ENCODE data around the gene NRTN.

NRTN gene

DNA sequence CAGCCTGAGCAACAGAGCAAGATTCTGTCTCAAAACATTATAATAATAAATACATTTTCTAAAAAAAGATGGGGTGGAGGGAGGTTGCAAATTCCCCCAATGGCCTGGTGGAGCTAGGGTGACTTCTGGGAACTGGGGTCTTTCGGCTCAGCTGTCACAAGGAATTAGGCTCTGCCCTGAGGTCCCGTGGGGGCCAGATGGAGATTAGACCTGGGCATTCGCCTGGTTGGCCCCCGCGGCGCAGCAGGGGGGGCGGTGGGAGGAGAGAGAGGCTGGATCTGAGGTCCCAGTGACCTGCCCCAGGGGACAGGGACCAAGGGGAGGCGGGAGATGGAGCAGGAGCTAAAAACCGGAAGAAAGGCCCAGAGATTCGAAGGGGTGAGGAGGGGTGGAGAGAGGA is 19.9 kb downstream of the NRTN start:
- TF ChIP-seq, protein P1, sequence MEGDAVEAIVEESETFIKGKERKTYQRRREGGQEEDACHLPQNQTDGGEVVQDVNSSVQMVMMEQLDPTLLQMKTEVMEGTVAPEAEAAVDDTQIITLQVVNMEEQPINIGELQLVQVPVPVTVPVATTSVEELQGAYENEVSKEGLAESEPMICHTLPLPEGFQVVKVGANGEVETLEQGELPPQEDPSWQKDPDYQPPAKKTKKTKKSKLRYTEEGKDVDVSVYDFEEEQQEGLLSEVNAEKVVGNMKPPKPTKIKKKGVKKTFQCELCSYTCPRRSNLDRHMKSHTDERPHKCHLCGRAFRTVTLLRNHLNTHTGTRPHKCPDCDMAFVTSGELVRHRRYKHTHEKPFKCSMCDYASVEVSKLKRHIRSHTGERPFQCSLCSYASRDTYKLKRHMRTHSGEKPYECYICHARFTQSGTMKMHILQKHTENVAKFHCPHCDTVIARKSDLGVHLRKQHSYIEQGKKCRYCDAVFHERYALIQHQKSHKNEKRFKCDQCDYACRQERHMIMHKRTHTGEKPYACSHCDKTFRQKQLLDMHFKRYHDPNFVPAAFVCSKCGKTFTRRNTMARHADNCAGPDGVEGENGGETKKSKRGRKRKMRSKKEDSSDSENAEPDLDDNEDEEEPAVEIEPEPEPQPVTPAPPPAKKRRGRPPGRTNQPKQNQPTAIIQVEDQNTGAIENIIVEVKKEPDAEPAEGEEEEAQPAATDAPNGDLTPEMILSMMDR (IDR thresholded peaks at IDR 0.05; ENCODE audit: borderline replicate concordance, extremely low read depth, low read length, poor library complexity, severe bottlenecking): no peak
- TF ChIP-seq EZH2 (IDR thresholded peaks at IDR 0.05; ENCODE audit: borderline replicate concordance, low read depth, low read length, severe bottlenecking): no peak
- Histone ChIP-seq H3K4me2 (ENCODE audit: insufficient read depth, low read length) (no peak overlapping the region), H3K9ac (ENCODE audit: low read depth, low read length) (no peak overlapping the region), H2AFZ (ENCODE audit: low read depth, low read length) (no peak overlapping the region), H3K27me3 (ENCODE audit: insufficient read depth, low read length, poor library complexity) (peaks cover 13% of the 10 kb centered on the region), H3K79me2 (ENCODE audit: insufficient read depth, low read length) (no peaks in the 10 kb centered on the region), H4K20me1 (ENCODE audit: insufficient read depth, low read length) (peaks cover 3% of the 10 kb centered on the region), H3K4me3 (ENCODE audit: low read depth in 1 of 2, low read length in 2 of 2) (no peak overlapping the region), H3K9me3 (ENCODE audit: insufficient read depth, low read length, severe bottlenecking) (no peaks in the 10 kb centered on the region), H3K27ac (ENCODE audit: low read length) (no peak overlapping the region), H3K36me3 (ENCODE audit: insufficient read depth, low read length) (no peaks in the 10 kb centered on the region), H3K4me1 (ENCODE audit: insufficient read depth, low read length) (peaks cover 9% of the 10 kb centered on the region)
- DNase-seq (no peak), ATAC-seq (ENCODE audit: insufficient read depth, low read depth) (no peak)

DNA sequence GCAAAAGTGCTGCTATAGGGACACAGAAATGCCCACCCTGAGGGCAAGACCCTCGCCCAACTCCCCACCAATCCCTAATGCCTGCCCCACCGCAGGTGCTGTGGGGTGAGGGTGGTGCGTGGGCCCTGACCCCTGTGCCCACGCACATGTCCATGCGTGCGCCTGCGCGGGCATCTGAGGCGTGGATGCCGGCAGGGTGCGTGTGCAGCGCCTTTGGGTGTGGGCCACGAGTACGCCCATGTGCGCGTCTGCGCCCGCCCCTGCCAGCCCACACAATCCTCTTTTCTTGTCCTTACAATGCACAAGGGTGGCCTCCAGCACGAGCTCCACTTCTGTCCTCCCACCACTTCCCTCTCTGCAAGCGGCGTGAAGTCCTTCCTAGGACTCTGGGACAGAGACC is 20.3 kb downstream of the NRTN start:
- Histone ChIP-seq H3K4me3 (ENCODE audit: low read depth in 1 of 2, low read length in 2 of 2) (no peak overlapping the region), H3K4me1 (ENCODE audit: insufficient read depth, low read length) (peaks cover 9% of the 10 kb centered on the region), H3K27me3 (ENCODE audit: insufficient read depth, low read length, poor library complexity) (peaks cover 13% of the 10 kb centered on the region), H3K36me3 (ENCODE audit: insufficient read depth, low read length) (no peaks in the 10 kb centered on the region), H3K27ac (ENCODE audit: low read length) (no peak overlapping the region), H3K4me2 (ENCODE audit: insufficient read depth, low read length) (no peak overlapping the region), H3K9me3 (ENCODE audit: insufficient read depth, low read length, severe bottlenecking) (no peaks in the 10 kb centered on the region), H4K20me1 (ENCODE audit: insufficient read depth, low read length) (peaks cover 3% of the 10 kb centered on the region), H3K79me2 (ENCODE audit: insufficient read depth, low read length) (no peaks in the 10 kb centered on the region), H3K9ac (ENCODE audit: low read depth, low read length) (no peak overlapping the region), H2AFZ (ENCODE audit: low read depth, low read length) (no peak overlapping the region)
- no peak for ATAC-seq (ENCODE audit: insufficient read depth, low read depth)
- DNase-seq: no peak
- TF ChIP-seq, protein P1 (IDR thresholded peaks at IDR 0.05; ENCODE audit: borderline replicate concordance, extremely low read depth, low read length, poor library complexity, severe bottlenecking): no peak
- TF ChIP-seq EZH2 (IDR thresholded peaks at IDR 0.05; ENCODE audit: borderline replicate concordance, low read depth, low read length, severe bottlenecking): no peak

DNA sequence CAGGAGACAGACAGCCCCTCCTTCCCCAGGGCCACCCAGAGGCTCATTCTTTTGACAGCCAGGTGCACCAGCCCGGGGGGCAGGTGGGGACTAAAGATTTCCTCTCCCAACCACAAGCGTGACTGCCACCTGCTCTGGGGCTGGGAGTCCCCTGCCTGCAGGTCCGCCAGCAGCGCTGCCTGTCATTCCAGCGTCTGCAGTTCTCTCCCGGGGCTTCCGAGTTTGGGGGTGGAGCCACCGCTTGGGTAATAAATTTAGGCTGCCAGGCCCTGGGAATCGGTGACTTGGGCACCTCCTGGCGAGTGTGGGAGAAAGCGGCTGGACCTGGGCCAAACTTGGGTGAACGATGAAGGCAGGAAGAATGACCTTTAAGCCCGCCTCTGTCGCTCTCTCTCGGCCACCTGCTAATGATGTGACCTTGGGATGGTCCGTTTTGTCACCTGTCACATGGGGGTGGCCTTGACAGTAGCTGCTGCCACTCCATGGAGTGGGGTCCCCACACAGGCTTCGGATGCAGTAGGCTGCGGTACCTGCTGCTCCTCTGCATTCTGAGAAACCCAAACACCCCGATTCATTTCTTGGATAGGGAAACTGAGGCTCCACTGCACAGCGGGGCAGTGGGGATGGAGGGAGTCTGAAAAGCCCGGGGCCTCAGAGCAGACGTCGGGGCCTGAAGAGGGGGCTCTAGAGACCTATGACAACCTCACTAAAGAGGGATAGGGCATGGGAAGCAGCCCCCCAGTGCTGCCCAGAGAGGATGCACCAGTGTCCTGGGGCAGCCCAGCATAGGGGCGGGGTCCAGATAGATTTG is 21.9 kb downstream of the NRTN start:
- TF ChIP-seq, protein P1 (IDR thresholded peaks at IDR 0.05; ENCODE audit: borderline replicate concordance, extremely low read depth, low read length, poor library complexity, severe bottlenecking): no peak
- no peak for TF ChIP-seq EZH2 (IDR thresholded peaks at IDR 0.05; ENCODE audit: borderline replicate concordance, low read depth, low read length, severe bottlenecking)
- Histone ChIP-seq H3K36me3 (ENCODE audit: insufficient read depth, low read length) (no peaks in the 10 kb centered on the region), H3K27ac (ENCODE audit: low read length) (no peak overlapping the region), H2AFZ (ENCODE audit: low read depth, low read length) (no peak overlapping the region), H3K4me3 (ENCODE audit: low read depth in 1 of 2, low read length in 2 of 2) (no peak overlapping the region), H3K4me1 (ENCODE audit: insufficient read depth, low read length) (peaks cover 9% of the 10 kb centered on the region), H3K79me2 (ENCODE audit: insufficient read depth, low read length) (no peaks in the 10 kb centered on the region), H3K4me2 (ENCODE audit: insufficient read depth, low read length) (peak overlapping the region; percentile 21; the same call in 1 of the 2 replicates), H3K27me3 (ENCODE audit: insufficient read depth, low read length, poor library complexity) (peaks cover 13% of the 10 kb centered on the region), H4K20me1 (ENCODE audit: insufficient read depth, low read length) (peaks cover 3% of the 10 kb centered on the region), H3K9ac (ENCODE audit: low read depth, low read length) (no peak overlapping the region), H3K9me3 (ENCODE audit: insufficient read depth, low read length, severe bottlenecking) (no peaks in the 10 kb centered on the region)
- peak; percentile 67 for DNase-seq
- ATAC-seq (ENCODE audit: insufficient read depth, low read depth): peak; percentile 78
